CD4-positive, alpha-beta T cell treated with Interleukin-17A for 1 hour (primary cell): ENCODE results near the gene VIPR2.
"Not testable (repeated sequence)": the region's sequence is repeated elsewhere in the genome, so short reads cannot be mapped to it uniquely, and the experiment has no call there.

Experiments
- DNase-seq: peaks from one replicate; pipeline ENCODE4 v3.0.0-alpha.2; 2020

VIPR2 gene, protein sequence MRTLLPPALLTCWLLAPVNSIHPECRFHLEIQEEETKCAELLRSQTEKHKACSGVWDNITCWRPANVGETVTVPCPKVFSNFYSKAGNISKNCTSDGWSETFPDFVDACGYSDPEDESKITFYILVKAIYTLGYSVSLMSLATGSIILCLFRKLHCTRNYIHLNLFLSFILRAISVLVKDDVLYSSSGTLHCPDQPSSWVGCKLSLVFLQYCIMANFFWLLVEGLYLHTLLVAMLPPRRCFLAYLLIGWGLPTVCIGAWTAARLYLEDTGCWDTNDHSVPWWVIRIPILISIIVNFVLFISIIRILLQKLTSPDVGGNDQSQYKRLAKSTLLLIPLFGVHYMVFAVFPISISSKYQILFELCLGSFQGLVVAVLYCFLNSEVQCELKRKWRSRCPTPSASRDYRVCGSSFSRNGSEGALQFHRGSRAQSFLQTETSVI

GRCh38 chr7:159144758-159145489 lies at the start of gene VIPR2:
Gene VIPR2, minus strand, starts transcription at chr7:159144867. Its CDS starts 96 bp downstream, at chr7:159144771.
- peak; percentile 19 for DNase-seq

GRCh38 chr7:159193543-159194090 lies 49.0 kb upstream of the VIPR2 start:
- no peak for DNase-seq

- DNase-seq, result no peak
Observed at GRCh38 chr7:159192725-159193453, 48.2 kb upstream of the VIPR2 start.

- no peak for DNase-seq
Observed at GRCh38 chr7:159192013-159192412, 47.3 kb upstream of the VIPR2 start.

GRCh38 chr7:159191236-159191635 lies 46.6 kb upstream of the VIPR2 start:
- DNase-seq, result no peak

GRCh38 chr7:159188011-159188410 lies 43.3 kb upstream of the VIPR2 start:
- DNase-seq, result no peak

GRCh38 chr7:159179241-159179640 lies 34.6 kb upstream of the VIPR2 start:
- no peak for DNase-seq

- DNase-seq, result no peak
Observed at GRCh38 chr7:159177284-159177953, 32.8 kb upstream of the VIPR2 start.

DNA sequence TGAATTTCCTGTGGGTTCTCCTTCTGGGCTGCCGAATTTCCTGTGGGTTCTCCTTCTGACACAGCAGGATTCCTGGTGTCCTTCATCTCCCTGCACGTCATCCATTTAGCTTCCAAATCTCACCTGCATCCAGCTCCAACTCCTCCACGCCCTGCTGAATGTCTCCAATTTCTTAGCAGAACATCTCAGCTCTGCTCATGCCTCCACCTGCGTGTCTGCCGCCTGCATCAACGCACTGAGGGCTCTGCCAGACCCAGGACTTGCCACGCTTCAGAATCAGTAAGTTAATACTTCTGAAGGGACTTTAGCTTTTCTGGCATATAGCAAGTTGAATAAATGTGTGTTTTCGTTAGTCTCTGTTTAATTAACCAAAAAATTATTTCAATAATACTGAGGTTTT lies 31.1 kb upstream of the VIPR2 start:
- peak; percentile 39 for DNase-seq

GRCh38 chr7:159175100-159175499 lies 30.4 kb upstream of the VIPR2 start:
- peak; percentile 52 for DNase-seq

DNA sequence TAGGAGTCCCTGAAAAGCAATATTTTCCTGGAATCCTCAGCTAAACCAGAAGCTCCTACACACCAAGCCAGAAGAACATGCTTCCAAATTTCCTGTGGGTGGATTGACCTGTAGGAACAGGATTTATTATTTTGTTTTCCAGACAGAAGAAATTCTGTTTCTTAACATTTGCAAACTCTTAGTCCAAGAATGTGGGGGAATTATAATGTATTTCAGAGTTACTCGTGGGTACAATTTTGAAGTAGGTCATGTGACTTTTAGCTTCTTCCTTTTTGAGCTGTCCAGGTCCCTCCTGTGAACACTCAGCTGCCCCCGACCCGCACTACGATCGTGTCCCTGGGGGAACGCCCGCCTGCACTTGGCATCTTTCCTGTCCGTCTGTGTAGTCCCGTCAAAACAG lies 27.7 kb upstream of the VIPR2 start:
- no peak for DNase-seq

DNA sequence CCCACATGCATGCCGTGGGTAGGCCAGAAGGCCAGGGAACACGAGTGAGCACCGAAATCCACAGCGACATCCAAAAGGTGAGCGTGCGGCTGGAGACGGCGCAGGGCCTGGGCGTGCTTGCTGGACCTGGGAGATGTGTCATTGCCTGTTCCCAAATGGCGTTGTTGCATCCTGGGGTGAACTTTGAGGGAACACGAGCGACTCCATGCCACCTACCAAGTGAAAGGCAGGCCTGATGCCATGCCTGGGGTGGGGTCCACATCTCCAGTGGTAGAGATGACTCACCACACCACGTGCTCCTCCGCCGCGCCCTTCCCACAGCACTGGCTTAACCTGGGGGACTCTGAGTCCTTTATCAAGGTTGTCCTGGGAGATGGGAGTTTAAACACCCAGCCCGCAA lies 24.7 kb upstream of the VIPR2 start:
- no peak for DNase-seq

DNA sequence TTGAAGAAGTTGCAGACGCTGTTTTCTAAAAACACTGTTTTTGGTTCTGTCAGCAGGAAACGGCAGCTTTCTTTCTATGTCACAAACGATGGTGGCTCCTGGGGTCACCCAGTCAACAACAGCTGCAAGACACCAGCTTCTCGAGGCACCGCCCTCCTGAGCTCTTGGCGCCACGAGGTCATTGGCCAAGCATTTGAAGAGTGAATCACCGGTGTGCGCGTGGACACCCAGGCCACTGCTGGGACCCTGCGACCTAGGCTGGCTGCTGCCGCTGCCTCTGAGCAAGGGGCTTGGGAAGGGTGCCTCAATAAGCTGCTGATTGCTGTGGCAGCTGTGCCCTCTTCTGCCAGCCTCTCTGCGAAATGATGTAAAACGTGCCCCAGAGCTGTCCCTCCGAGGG lies 22.5 kb upstream of the VIPR2 start:
- DNase-seq, result no peak

GRCh38 chr7:159166530-159166929 lies 21.9 kb upstream of the VIPR2 start:
- no peak for DNase-seq

DNA sequence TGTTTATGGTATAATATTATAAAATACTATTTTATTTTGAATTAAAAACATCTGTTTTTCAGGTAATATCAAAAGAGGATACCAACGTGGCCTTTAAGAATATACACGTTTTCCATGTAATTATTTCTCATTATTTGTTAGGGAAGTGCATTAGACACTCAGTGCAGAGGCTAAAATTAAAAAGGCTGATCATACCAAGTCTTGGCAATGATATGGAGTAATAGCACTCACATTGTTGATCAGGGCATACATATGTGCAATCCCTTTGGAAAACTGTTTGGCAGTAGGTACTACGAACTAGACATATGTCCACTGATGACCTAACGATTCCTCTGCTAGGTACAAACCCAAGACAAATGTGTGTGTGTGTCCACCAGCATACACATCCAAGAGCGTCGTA lies 20.7 kb upstream of the VIPR2 start:
- DNase-seq, result no peak

- DNase-seq, result not testable (repeated sequence)
Observed at GRCh38 chr7:159163703-159164301, 19.1 kb upstream of the VIPR2 start.

GRCh38 chr7:159162050-159162626 lies 17.5 kb upstream of the VIPR2 start:
- not testable (repeated sequence) for DNase-seq

- DNase-seq, result no peak
Observed at GRCh38 chr7:159160450-159160849, 15.8 kb upstream of the VIPR2 start.

GRCh38 chr7:159159731-159160130 lies 15.1 kb upstream of the VIPR2 start:
- DNase-seq, result no peak

GRCh38 chr7:159158888-159159405 lies 14.3 kb upstream of the VIPR2 start:
- DNase-seq, result no peak

- no peak for DNase-seq
Observed at GRCh38 chr7:159158125-159158887, 13.6 kb upstream of the VIPR2 start.
